IMR-90 (cell line): ENCODE data around the gene FOXO6. TPM values are rescaled to one million over a fixed set of nuclear protein-coding genes. Genes with fewer than 3 reads are reported as not detected.

ENCODE experiments used
- ATAC-seq: fragments of 200-7000 bp; cut with Tn5 transposase; 2 replicates; pipeline ENCODE4 v1.9.1; 2020; ENCODE audit warnings: low read depth, mild to moderate bottlenecking, moderate library complexity
- BruUV-seq: library from RNA; stranded (reverse); fragments of 400-500 nt; replicated peaks from 2 replicates; lab custom pipeline; 2021; lab: Mats Ljungman, UMichigan
- CTCF ChIA-PET: fragments of 300-600 bp; formaldehyde crosslinking; extraction: SDS; loops from one replicate; lab custom pipeline; 2021; ENCODE audit warnings: antibody characterized with exemption; lab: Yijun Ruan, JAX
- POLR2A ChIA-PET: fragments of 300-600 bp; sonication (Branson Sonifier 250); formaldehyde crosslinking; loops from one replicate; lab custom pipeline; 2022; ENCODE audit warnings: antibody characterized with exemption; ENCODE audit not compliant: unreplicated experiment; lab: Charles Lee
- DNase-seq: peaks from one replicate; pipeline ENCODE4 v3.0.0; 2013
- H2AFZ ChIP-seq: replicated peaks from 2 replicates; pipeline ENCODE3; 2013; ENCODE audit warnings: low read length, mild to moderate bottlenecking; ENCODE audit not compliant: poor library complexity
- H2AK5ac ChIP-seq: 2 replicates; pipeline ENCODE4 v1.6.1; 2013; ENCODE audit warnings: low read depth, low read length, inconsistent platforms
- H2AK9ac ChIP-seq: replicated peaks from 2 replicates; pipeline ENCODE3; 2013; ENCODE audit warnings: mild to moderate bottlenecking, low read depth, low read length, moderate library complexity; ENCODE audit not compliant: poor library complexity
- H2BK120ac ChIP-seq: 2 replicates; pipeline ENCODE4 v1.6.1; 2013; ENCODE audit warnings: low read depth, low read length, inconsistent platforms
- H2BK15ac ChIP-seq: 3 replicates; pipeline ENCODE4 v1.6.1; 2013; ENCODE audit warnings: low read depth, low read length, inconsistent platforms
- H2BK20ac ChIP-seq: 2 replicates; pipeline ENCODE4 v1.6.1; 2013; ENCODE audit warnings: low read depth, mild to moderate bottlenecking, inconsistent platforms, low read length, moderate library complexity
- H2BK5ac ChIP-seq: 2 replicates; pipeline ENCODE4 v1.6.1; 2013; ENCODE audit warnings: mild to moderate bottlenecking, low read depth, low read length, inconsistent platforms; ENCODE audit not compliant: poor library complexity, severe bottlenecking
- H3K14ac ChIP-seq: replicated peaks from 2 replicates; pipeline ENCODE4 v1.6.1; 2013; ENCODE audit warnings: low read depth, low read length, inconsistent platforms
- H3K18ac ChIP-seq: 2 replicates; pipeline ENCODE4 v1.6.1; 2013; ENCODE audit warnings: low read depth, low read length, control low read depth
- H3K23ac ChIP-seq: 2 replicates; pipeline ENCODE4 v1.6.1; 2013; ENCODE audit warnings: low read depth, low read length, inconsistent platforms
- H3K27ac ChIP-seq: 2 replicates; pipeline ENCODE4 v1.5.1; 2013; ENCODE audit warnings: mild to moderate bottlenecking, control low read depth, low read length; ENCODE audit not compliant: insufficient read depth
- H3K27me3 ChIP-seq: 2 replicates; pipeline ENCODE4 v1.6.1; 2013; ENCODE audit warnings: low read length; ENCODE audit not compliant: control insufficient read depth, insufficient read depth
- H3K36me3 ChIP-seq: 2 replicates; pipeline ENCODE4 v1.6.1; 2013; ENCODE audit warnings: low read length, mixed read lengths; ENCODE audit not compliant: control insufficient read depth, insufficient read depth
- H3K4ac ChIP-seq: 2 replicates; pipeline ENCODE4 v1.6.1; 2013; ENCODE audit warnings: low read depth, low read length, inconsistent platforms
- H3K4me1 ChIP-seq: 2 replicates; pipeline ENCODE4 v1.6.1; 2013; ENCODE audit warnings: low read length, mixed read lengths; ENCODE audit not compliant: control insufficient read depth, insufficient read depth
- H3K4me2 ChIP-seq: 2 replicates; pipeline ENCODE4 v1.6.1; 2013; ENCODE audit warnings: low read depth, mild to moderate bottlenecking, control low read depth, low read length, moderate library complexity
- H3K4me3 ChIP-seq: 2 replicates; pipeline ENCODE4 v1.5.1; 2013; ENCODE audit warnings: low read depth, mild to moderate bottlenecking, control low read depth, low read length, moderate library complexity; ENCODE audit not compliant: insufficient read depth
- H3K56ac ChIP-seq: 2 replicates; pipeline ENCODE4 v1.6.1; 2013; ENCODE audit warnings: low read length, inconsistent platforms; ENCODE audit not compliant: insufficient read depth; ENCODE audit errors: extremely low read depth
- H3K79me1 ChIP-seq, 2 experiments: 2 replicates each; pipeline ENCODE4 v1.6.1; 2013; ENCODE audit warnings: low read length in 2 of 2, inconsistent platforms in 1 of 2, low read depth in 1 of 2
- H3K9ac ChIP-seq: 2 replicates; pipeline ENCODE4 v1.6.1; 2013; ENCODE audit warnings: low read depth, low read length, control low read depth
- H3K9me1 ChIP-seq: 2 replicates; pipeline ENCODE4 v1.6.1; 2013; ENCODE audit warnings: low read length, inconsistent platforms; ENCODE audit not compliant: insufficient read depth
- H3K9me3 ChIP-seq: 2 replicates; pipeline ENCODE4 v1.6.1; 2013; ENCODE audit warnings: low read length; ENCODE audit not compliant: control insufficient read depth, insufficient read depth
- H4K20me1 ChIP-seq: 2 replicates; pipeline ENCODE4 v1.6.1; 2013; ENCODE audit warnings: low read length, inconsistent platforms; ENCODE audit not compliant: insufficient read depth
- H4K5ac ChIP-seq: 2 replicates; pipeline ENCODE4 v1.6.1; 2013; ENCODE audit warnings: mild to moderate bottlenecking, low read depth, low read length, control low read depth
- H4K8ac ChIP-seq, 2 experiments: 2 replicates each; pipeline ENCODE4 v1.6.1; 2013; ENCODE audit warnings: low read depth in 2 of 2, low read length in 2 of 2, control low read depth in 1 of 2, inconsistent platforms in 1 of 2
- H4K91ac ChIP-seq: 2 replicates; pipeline ENCODE4 v1.6.1; 2013; ENCODE audit warnings: low read depth, low read length, inconsistent platforms; ENCODE audit not compliant: insufficient read depth
- MAZ ChIP-seq: IDR thresholded peaks from 2 replicates; pipeline ENCODE4 v1.6.1; 2012; ENCODE audit warnings: low read depth, mild to moderate bottlenecking, low read length, improper control_type of control experiment, moderate library complexity, borderline replicate concordance
- RAD21 ChIP-seq: IDR thresholded peaks from 2 replicates; pipeline ENCODE4 v1.6.1; 2012; ENCODE audit warnings: low read length, improper control_type of control experiment
- SMC3 ChIP-seq: fragments of 150-350 bp; IDR thresholded peaks from 2 replicates; pipeline ENCODE4 v1.6.1; 2016; ENCODE audit warnings: low read depth, mild to moderate bottlenecking, antibody characterized with exemption, low read length, moderate library complexity
- WGBS, 2 experiments: methylation state at CpG; one replicate each; pipeline versions ENCODE4 v1.1.5 to v1.1.7; 2013; ENCODE audit warnings: missing lambda C conversion rate in 2 of 2; ENCODE audit not compliant: insufficient read length in 1 of 2; ENCODE audit errors: extremely low coverage in 2 of 2; 5-methylcytosine and 5-hydroxymethylcytosine counted together
- dilution Hi-C: fragments of 300-500 bp; cut with HindIII; formaldehyde crosslinking; loops from one replicate; pipeline ENCODE4 v1.14.3; 2018; ENCODE audit warnings: low sequenced_read_pairs; ENCODE audit not compliant: unreplicated experiment
- in situ Hi-C: fragments of 300-500 bp; cut with MboI; formaldehyde crosslinking; loops from 3 replicates; pipeline ENCODE4 v1.14.3; 2019; ENCODE audit warnings: low sequenced_read_pairs, inconsistent platforms, mixed read lengths
- intact Hi-C: fragments of 100-400 bp; cut with micrococcal nuclease; formaldehyde crosslinking; loops from 2 replicates; pipeline ENCODE4 v1.10.0; 2022
- polyA plus RNA-seq, 3 experiments: library from polyadenylated mRNA; depleted of rRNA; stranded (reverse); fragments of >200 nt; gene quantifications; 2 replicates each; pipeline ENCODE4 v1.2.3, GENCODE V29; 2012; ENCODE audit warnings: low replicate concordance in 1 of 3
- total RNA-seq: library from RNA; depleted of rRNA; stranded (reverse); fragments of >200 nt; gene quantifications from 2 replicates; pipeline ENCODE4 v1.2.3, GENCODE V29; 2012

Gene FOXO6
- total and polyA plus RNA-seq, 2 of the 4 experiments (the other 2 are of a cell fraction) = not detected

DNA sequence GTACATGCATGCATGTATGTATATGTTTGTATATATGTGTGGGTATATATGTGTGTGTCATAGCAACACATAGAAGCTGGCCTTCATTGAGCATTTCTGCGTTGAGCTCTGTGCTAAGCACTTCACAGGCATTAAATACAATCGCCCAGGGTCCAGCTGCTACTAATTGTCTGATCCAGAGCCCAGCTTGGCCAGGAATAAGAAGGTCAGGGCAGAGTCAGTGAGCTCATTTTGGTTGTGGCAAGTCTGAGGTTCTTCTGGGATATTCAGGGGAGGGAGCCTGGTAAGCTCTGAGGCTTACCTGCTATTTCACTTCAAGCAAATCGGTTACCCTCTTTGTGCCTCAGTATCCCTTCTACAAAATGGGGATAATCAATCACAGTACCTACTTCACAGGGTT, 59.6 kb downstream of the FOXO6 start:
- ChIA-PET POLR2A (no interaction called here), CTCF (no interaction called here)
- TF ChIP-seq MAZ = no peak
- TF ChIP-seq RAD21 = no peak
- no peak for TF ChIP-seq SMC3
- Histone ChIP-seq H3K9me1 (peaks cover 8% of the 10 kb centered on the region; the same call in 1 of the 2 replicates), H4K5ac (no peak overlapping the region), H3K4me1 (peaks cover 2% of the 10 kb centered on the region; the same call in 1 of the 2 replicates), H3K9me3 (no peaks in the 10 kb centered on the region), H2BK15ac (no peak overlapping the region), H2BK20ac (no peak overlapping the region), H4K20me1 (peaks cover 4% of the 10 kb centered on the region; the same call in 1 of the 2 replicates), H3K56ac (no peak overlapping the region), H2AFZ (no peak overlapping the region), H4K8ac (no peak overlapping the region), H2AK5ac (no peak overlapping the region), H2BK120ac (no peak overlapping the region), H3K27ac (no peak overlapping the region), H3K4me2 (no peak overlapping the region), H3K23ac (no peak overlapping the region), H3K9ac (no peak overlapping the region), H3K4ac (no peak overlapping the region), H3K79me1 (no peaks in the 10 kb centered on the region), H3K18ac (no peak overlapping the region), H2AK9ac (no peak overlapping the region), H4K91ac (no peak overlapping the region), H3K14ac (no peak overlapping the region), H3K4me3 (no peak overlapping the region), H3K36me3 (no peaks in the 10 kb centered on the region), H3K27me3 (peaks cover 4% of the 10 kb centered on the region; the same call in 1 of the 2 replicates), H2BK5ac (no peak overlapping the region)
- ATAC-seq (no peak), DNase-seq (no peak)
- dilution Hi-C loops = no loop called here
- intact Hi-C loops = no loop called here
- in situ Hi-C loops = loop anchor here (25.0 kb wide), 1 partner anchor 384 kb away; no protein-coding TSS in a partner anchor
- no CpG with 5 or more reads among the region's 3 CpGs for WGBS, 2 experiments
- no TSS peak for BruUV-seq
